NB4 (cell line): ENCODE data around the gene ENAH.

Experiments
- POLR2A ChIP-seq: IDR thresholded peaks from 2 replicates; pipeline ENCODE4 v1.6.1; 2011; ENCODE audit warnings: mild to moderate bottlenecking; ENCODE audit not compliant: insufficient read length; ENCODE audit errors: extremely low read depth
- TF ChIP-seq, protein P1 (sequence below): IDR thresholded peaks from one replicate; pipeline ENCODE4 v1.5.1; 2012; ENCODE audit warnings: low read depth, low read length
- TF ChIP-seq, protein P2 (sequence below): IDR thresholded peaks from 2 replicates; pipeline ENCODE4 v1.6.1; 2011; ENCODE audit warnings: low read depth, low read length

DNA sequence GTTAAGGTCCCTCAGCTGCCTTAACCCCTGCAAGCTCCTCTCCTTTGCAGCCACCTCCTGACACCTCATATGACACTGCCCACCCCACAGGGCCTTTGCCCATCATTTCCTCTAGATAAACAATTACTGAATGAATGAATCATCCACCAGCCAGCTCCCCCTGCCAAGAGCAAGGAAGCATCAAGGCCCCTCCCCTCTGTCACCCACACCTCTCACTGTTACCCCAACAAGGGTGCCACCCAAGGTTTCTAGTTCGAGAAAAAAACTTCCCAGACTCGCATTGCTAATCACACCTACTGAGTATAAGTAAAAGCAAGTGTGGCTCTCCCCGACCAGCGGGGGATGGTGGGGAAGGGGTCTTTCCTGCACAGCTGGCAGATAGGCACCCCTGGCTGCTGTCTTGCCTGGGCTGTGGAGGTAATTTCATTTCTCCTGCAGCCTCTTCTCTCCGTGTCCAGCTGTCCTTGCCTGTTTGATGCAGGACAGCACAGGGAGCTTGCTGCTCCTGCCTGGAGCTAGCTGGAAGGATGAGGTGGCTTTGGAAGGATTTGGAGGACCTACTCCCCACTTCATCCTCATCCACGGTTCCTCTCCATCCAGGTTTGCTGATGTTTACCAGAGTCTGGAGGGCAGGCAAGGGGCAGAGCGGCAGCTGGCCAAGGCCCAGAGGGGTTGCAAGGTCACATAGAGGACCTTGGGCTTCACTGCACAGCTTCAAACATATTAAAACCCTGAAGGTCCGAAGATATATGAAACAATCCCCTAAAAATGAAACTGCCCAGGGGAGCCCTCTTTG is 192.0 kb downstream of the ENAH start:
- TF ChIP-seq, protein P1, sequence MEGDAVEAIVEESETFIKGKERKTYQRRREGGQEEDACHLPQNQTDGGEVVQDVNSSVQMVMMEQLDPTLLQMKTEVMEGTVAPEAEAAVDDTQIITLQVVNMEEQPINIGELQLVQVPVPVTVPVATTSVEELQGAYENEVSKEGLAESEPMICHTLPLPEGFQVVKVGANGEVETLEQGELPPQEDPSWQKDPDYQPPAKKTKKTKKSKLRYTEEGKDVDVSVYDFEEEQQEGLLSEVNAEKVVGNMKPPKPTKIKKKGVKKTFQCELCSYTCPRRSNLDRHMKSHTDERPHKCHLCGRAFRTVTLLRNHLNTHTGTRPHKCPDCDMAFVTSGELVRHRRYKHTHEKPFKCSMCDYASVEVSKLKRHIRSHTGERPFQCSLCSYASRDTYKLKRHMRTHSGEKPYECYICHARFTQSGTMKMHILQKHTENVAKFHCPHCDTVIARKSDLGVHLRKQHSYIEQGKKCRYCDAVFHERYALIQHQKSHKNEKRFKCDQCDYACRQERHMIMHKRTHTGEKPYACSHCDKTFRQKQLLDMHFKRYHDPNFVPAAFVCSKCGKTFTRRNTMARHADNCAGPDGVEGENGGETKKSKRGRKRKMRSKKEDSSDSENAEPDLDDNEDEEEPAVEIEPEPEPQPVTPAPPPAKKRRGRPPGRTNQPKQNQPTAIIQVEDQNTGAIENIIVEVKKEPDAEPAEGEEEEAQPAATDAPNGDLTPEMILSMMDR, result no peak
- no peak for TF ChIP-seq POLR2A
- TF ChIP-seq, protein P2, sequence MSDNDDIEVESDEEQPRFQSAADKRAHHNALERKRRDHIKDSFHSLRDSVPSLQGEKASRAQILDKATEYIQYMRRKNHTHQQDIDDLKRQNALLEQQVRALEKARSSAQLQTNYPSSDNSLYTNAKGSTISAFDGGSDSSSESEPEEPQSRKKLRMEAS, result no peak; the same call in 1 of the 2 replicates
